ENCODE measurements around the gene NFAM1. TPM values are rescaled to one million over a fixed set of nuclear protein-coding genes. Genes with fewer than 3 reads are reported as not detected.

Gene NFAM1
- total RNA-seq, 6 experiments from 2014 or later = not detected

DNA sequence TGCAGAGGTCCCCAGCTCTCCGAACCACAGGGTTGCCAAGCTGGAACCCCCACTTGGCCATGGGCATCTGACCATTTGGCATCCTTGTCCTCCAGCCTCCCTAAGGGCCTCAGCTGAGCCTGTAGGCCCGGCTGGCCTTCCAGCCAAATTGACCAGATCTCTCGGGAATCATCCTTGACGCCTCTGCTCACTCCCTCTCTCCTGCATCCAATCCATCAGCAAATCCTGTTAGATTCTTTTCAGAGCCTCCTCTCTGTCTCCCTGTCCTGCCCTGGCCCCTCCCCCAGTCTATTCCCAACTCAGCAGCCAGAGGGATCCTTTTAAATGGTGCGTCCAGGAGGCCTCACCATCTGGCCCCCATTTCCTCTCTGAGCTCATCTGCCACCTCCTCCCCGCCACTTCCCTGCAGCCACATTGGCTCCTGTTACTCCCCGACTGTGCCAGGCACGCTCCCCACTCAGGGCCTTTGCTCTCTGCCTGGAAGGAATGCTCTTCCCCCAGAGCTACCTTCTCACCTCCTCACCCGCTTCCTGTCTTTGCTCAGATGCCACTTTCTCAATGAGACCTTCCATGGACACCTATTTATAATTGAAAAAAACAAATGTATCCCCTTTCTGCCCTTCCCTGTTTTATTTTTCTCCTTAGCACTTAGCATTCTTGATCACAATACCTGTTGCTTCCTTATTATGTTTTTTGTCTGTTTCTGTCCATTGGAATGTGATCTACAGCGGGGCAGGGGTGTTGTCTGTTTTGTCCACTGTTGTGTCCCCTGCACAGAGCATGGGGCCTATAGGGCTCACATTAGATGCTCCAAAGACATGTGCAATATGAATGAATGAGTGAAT is 78.1 kb downstream of the NFAM1 start:
- no peak overlapping the region for H3K27ac Mint-ChIP-seq
- TF ChIP-seq, protein P1, sequence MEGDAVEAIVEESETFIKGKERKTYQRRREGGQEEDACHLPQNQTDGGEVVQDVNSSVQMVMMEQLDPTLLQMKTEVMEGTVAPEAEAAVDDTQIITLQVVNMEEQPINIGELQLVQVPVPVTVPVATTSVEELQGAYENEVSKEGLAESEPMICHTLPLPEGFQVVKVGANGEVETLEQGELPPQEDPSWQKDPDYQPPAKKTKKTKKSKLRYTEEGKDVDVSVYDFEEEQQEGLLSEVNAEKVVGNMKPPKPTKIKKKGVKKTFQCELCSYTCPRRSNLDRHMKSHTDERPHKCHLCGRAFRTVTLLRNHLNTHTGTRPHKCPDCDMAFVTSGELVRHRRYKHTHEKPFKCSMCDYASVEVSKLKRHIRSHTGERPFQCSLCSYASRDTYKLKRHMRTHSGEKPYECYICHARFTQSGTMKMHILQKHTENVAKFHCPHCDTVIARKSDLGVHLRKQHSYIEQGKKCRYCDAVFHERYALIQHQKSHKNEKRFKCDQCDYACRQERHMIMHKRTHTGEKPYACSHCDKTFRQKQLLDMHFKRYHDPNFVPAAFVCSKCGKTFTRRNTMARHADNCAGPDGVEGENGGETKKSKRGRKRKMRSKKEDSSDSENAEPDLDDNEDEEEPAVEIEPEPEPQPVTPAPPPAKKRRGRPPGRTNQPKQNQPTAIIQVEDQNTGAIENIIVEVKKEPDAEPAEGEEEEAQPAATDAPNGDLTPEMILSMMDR (IDR thresholded peaks at IDR 0.05) = 0 out of 2 replicates have a peak, but pooled peaks have one; percentile 9
- peak; percentile 27 for DNase-seq
- peaks cover 21% of the 10 kb centered on the region for H3K27me3 Mint-ChIP-seq (ENCODE audit: insufficient read depth)
- no peak overlapping the region for H3K4me3 Mint-ChIP-seq
- no peaks in the 10 kb centered on the region for H3K36me3 Mint-ChIP-seq (ENCODE audit: low read depth)
- H3K4me1 Mint-ChIP-seq (ENCODE audit: low read depth) = peaks cover 9% of the 10 kb centered on the region
- no peaks in the 10 kb centered on the region for H3K9me3 Mint-ChIP-seq

DNA sequence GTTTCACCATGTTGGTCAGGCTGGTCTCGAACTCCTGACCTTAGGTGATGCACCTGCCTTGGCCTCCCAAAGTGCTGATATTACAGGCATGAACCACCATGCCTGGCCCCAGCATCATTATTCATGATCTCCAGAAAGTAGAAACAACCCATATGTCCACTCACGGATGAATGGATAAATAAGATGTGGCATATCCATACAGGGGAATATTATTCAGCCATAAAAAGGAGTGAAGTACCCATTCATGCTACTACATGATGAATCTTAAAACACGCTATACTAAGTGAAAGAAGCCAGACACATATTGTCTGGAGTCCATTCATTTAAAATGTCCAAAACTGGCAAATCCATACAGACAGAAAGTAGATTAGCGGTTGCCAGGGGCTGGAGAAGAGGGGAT is 81.8 kb downstream of the NFAM1 start:
- H3K27ac Mint-ChIP-seq = no peak overlapping the region
- H3K27me3 Mint-ChIP-seq (ENCODE audit: insufficient read depth) = peaks cover 10% of the 10 kb centered on the region
- TF ChIP-seq, protein P1 (IDR thresholded peaks at IDR 0.05) = no peak
- peaks cover 9% of the 10 kb centered on the region for H3K4me1 Mint-ChIP-seq (ENCODE audit: low read depth)
- no peak overlapping the region for H3K4me3 Mint-ChIP-seq
- no peak for DNase-seq
- H3K36me3 Mint-ChIP-seq (ENCODE audit: low read depth) = no peaks in the 10 kb centered on the region
- no peaks in the 10 kb centered on the region for H3K9me3 Mint-ChIP-seq

DNA sequence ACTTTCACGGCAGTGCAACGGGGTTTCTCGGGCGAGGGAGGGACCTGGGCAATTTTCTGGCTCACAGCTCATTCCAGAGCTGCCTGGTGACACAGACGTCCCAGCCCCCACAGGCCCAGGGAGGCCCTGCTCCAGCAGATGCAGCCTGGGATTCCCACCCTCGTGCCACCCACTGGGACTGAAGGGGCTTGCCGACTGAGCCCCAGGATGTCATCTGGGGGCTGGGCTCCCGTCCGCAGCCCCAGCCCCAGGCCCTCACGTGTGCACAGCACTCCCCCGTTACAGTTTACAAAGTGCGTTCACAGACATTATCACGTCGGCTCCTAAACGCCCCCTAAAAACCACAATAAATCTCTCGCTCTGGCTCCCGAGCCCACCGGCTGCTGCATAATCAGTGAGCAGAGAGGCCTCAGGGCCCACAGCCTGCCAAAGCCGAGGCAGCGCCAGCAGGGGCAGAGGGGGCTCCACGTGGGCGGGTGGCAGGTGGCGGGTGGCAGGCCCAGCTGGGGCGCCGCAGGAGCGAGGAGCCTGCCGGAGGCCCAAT is 84.8 kb downstream of the NFAM1 start:
- Mint-ChIP-seq H3K27ac (no peak overlapping the region), H3K9me3 (no peaks in the 10 kb centered on the region), H3K36me3 (ENCODE audit: low read depth) (no peaks in the 10 kb centered on the region), H3K4me3 (no peak overlapping the region), H3K27me3 (ENCODE audit: insufficient read depth) (peaks cover 11% of the 10 kb centered on the region), H3K4me1 (ENCODE audit: low read depth) (no peaks in the 10 kb centered on the region)
- TF ChIP-seq, protein P1 (IDR thresholded peaks at IDR 0.05) = no peak
- no peak for DNase-seq

DNA sequence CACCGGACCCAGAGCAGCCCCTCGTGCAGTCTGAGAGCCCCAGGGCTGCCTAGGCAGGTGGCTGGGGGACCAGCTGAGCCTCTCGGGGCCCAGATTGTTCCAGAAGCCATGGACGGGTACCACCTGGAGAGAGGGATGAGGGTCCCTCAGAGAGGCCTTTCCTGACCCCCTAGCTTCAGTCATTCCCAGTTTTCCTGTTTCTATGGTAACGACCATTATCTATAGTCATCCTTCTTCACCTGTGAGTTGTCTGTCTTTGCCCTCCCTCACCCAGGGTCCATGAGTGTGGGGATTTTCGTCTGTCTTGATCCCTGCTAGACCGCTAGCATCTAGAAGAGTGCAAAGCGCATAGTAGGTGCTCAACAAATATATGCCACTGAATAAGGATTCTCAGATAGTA is 85.5 kb downstream of the NFAM1 start:
- no peaks in the 10 kb centered on the region for H3K9me3 Mint-ChIP-seq
- H3K4me3 Mint-ChIP-seq = no peak overlapping the region
- no peaks in the 10 kb centered on the region for H3K36me3 Mint-ChIP-seq (ENCODE audit: low read depth)
- TF ChIP-seq, protein P1 (IDR thresholded peaks at IDR 0.05) = no peak
- H3K27me3 Mint-ChIP-seq (ENCODE audit: insufficient read depth) = peaks cover 15% of the 10 kb centered on the region
- H3K4me1 Mint-ChIP-seq (ENCODE audit: low read depth) = no peaks in the 10 kb centered on the region
- no peak for DNase-seq
- H3K27ac Mint-ChIP-seq = no peak overlapping the region

DNA sequence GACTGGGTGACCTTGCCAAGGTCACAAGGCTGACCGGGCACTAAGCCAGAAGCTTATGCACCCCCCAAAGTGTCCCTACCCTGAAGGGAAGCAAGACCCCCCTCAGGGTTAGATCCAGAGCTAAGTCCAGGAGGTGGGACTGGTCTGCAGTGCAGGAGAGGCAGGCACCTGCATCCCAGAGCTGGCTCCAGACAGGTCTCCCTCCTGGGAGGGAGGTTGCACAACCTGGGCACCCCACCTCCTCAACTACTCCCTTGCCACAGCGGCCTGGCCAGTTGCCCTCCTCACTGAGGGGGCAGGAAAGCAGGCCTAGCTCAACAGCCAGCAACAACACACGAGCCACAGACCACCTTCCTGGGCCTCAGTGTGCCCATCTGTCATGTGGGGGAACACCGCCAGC is 86.7 kb downstream of the NFAM1 start:
- TF ChIP-seq, protein P1 (IDR thresholded peaks at IDR 0.05) = no peak
- Mint-ChIP-seq H3K36me3 (ENCODE audit: low read depth) (no peaks in the 10 kb centered on the region), H3K9me3 (no peaks in the 10 kb centered on the region), H3K27me3 (ENCODE audit: insufficient read depth) (peaks cover 17% of the 10 kb centered on the region), H3K27ac (no peak overlapping the region), H3K4me3 (no peak overlapping the region), H3K4me1 (ENCODE audit: low read depth) (no peaks in the 10 kb centered on the region)
- no peak for DNase-seq
